ENCODE measurements around the gene ZNF41.
A peak's percentile ranks its signal among the peaks of the same experiment; 100 is the strongest.

The ZNF41 gene

GRCh38 chrX:47489507-47490275 is 6.7 kb upstream of the ZNF41 start:
- no peak for DNase-seq (ENCODE audit: low read depth)

GRCh38 chrX:47484885-47485284 is 1.9 kb upstream of the ZNF41 start:
- DNase-seq (ENCODE audit: low read depth) = no peak

GRCh38 chrX:47483306-47484268 is 565 bp upstream of the ZNF41 start:
- no peak for DNase-seq (ENCODE audit: low read depth)

- DNase-seq (ENCODE audit: low read depth) = no peak
Measured at GRCh38 chrX:47482065-47482511, 934 bp downstream of the ZNF41 start.

- DNase-seq (ENCODE audit: low read depth) = no peak
Measured at GRCh38 chrX:47481160-47481559, 1.9 kb downstream of the ZNF41 start.

GRCh38 chrX:47480576-47480975 is 2.4 kb downstream of the ZNF41 start:
- no peak for DNase-seq (ENCODE audit: low read depth)

GRCh38 chrX:47475476-47475875 is 7.5 kb downstream of the ZNF41 start:
- DNase-seq (ENCODE audit: low read depth) = no peak

GRCh38 chrX:47467106-47467505 is 15.9 kb downstream of the ZNF41 start:
- DNase-seq (ENCODE audit: low read depth) = no peak

GRCh38 chrX:47460561-47460960 is 22.5 kb downstream of the ZNF41 start:
- DNase-seq (ENCODE audit: low read depth) = no peak

GRCh38 chrX:47458528-47458927 is 24.5 kb downstream of the ZNF41 start:
- DNase-seq (ENCODE audit: low read depth) = peak; percentile 10

GRCh38 chrX:47456080-47456479 is 26.9 kb downstream of the ZNF41 start:
- no peak for DNase-seq (ENCODE audit: low read depth)

- DNase-seq (ENCODE audit: low read depth) = no peak
Measured at GRCh38 chrX:47452112-47452511, 30.9 kb downstream of the ZNF41 start.

- DNase-seq (ENCODE audit: low read depth) = no peak
Measured at GRCh38 chrX:47448165-47448806, 34.7 kb downstream of the ZNF41 start.

GRCh38 chrX:47447607-47448006 is 35.4 kb downstream of the ZNF41 start:
- no peak for DNase-seq (ENCODE audit: low read depth)

- DNase-seq (ENCODE audit: low read depth) = no peak
Measured at GRCh38 chrX:47446971-47447370, 36.1 kb downstream of the ZNF41 start.

GRCh38 chrX:47446431-47446830 is 36.6 kb downstream of the ZNF41 start:
- no peak for DNase-seq (ENCODE audit: low read depth)

GRCh38 chrX:47430925-47431324 is 52.1 kb downstream of the ZNF41 start:
- DNase-seq (ENCODE audit: low read depth) = no peak

- no peak for DNase-seq (ENCODE audit: low read depth)
Measured at GRCh38 chrX:47422444-47422843, 60.6 kb downstream of the ZNF41 start.

- no peak for DNase-seq (ENCODE audit: low read depth)
Measured at GRCh38 chrX:47420962-47421361, 62.1 kb downstream of the ZNF41 start.

- DNase-seq (ENCODE audit: low read depth) = no peak
Measured at GRCh38 chrX:47420265-47420664, 62.8 kb downstream of the ZNF41 start.

GRCh38 chrX:47413179-47413594 is 69.8 kb downstream of the ZNF41 start:
- no peak for DNase-seq (ENCODE audit: low read depth)

All from stimulated activated CD8-positive, alpha-beta memory T cell treated with anti-CD3 and anti-CD28 coated beads, Interleukin-12 subunit alpha, Interleukin-12 subunit beta, amount 100 ng/mL, for 4 hours (primary cell).